CD4-positive, alpha-beta T cell (primary cell): ENCODE results near the gene SH3BP5. TPM values are rescaled to one million over a fixed set of nuclear protein-coding genes. Genes with fewer than 3 reads are reported as not detected.
A peak's percentile ranks its signal among the peaks of the same experiment; 100 is the strongest.

Experiments used
- ATAC-seq: fragments of 200-7000 bp; cut with Tn5 transposase; one replicate; pipeline ENCODE4 v1.10.0; 2022; ENCODE audit warnings: mild to moderate bottlenecking; ENCODE audit not compliant: poor library complexity
- CTCF ChIA-PET: fragments of 350-600 bp; sonication (Branson Sonifier 250); formaldehyde crosslinking; loops from one replicate; lab custom pipeline; 2021; ENCODE audit warnings: antibody characterized with exemption, inconsistent platforms; lab: Charles Lee
- POLR2A ChIA-PET: fragments of 350-600 bp; sonication (Branson Sonifier 250); formaldehyde crosslinking; loops from one replicate; lab custom pipeline; 2021; ENCODE audit warnings: antibody characterized with exemption, inconsistent platforms; lab: Charles Lee
- DNase-seq, 14 experiments: peaks; one replicate each; pipeline ENCODE4 v3.0.0-alpha.2; 2013 to 2020; ENCODE audit warnings: mixed read lengths in 2 of 14
- H3K27ac ChIP-seq, 2 donors: one replicate each; pipeline versions ENCODE4 v1.5.1 to v1.7.0; 2013; ENCODE audit warnings: low read length in 2 of 2, low read depth in 1 of 2, mild to moderate bottlenecking in 1 of 2
- H3K27me3 ChIP-seq, 2 experiments: 1 replicate in 1 of 2; 2 replicates in 1 of 2; pipeline versions ENCODE4 v1.6.1 to v1.7.0; 2013; ENCODE audit warnings: low read length in 2 of 2, control low read depth in 1 of 2, mild to moderate bottlenecking in 1 of 2, moderate library complexity in 1 of 2; ENCODE audit not compliant: insufficient read depth in 2 of 2, control insufficient read depth in 1 of 2
- H3K36me3 ChIP-seq: one replicate; pipeline ENCODE4 v1.6.1; 2013; ENCODE audit warnings: low read length, control low read depth; ENCODE audit not compliant: insufficient read depth
- H3K4me1 ChIP-seq: one replicate; pipeline ENCODE4 v1.6.1; 2013; ENCODE audit warnings: low read length, control low read depth; ENCODE audit not compliant: insufficient read depth
- H3K4me3 ChIP-seq: one replicate; pipeline ENCODE4 v1.5.1; 2013; ENCODE audit warnings: mild to moderate bottlenecking, low read length, moderate library complexity
- H3K9me3 ChIP-seq, 2 experiments: 1 replicate in 1 of 2; 2 replicates in 1 of 2; pipeline versions ENCODE4 v1.6.1 to v1.7.0; 2013; ENCODE audit warnings: low read length in 2 of 2, mild to moderate bottlenecking in 2 of 2, control low read depth in 1 of 2, moderate library complexity in 1 of 2; ENCODE audit not compliant: control insufficient read depth in 1 of 2, insufficient read depth in 1 of 2
- H3K27ac Mint-ChIP-seq: one replicate; pipeline ENCODE4 v1.8.0; 2020; ENCODE audit warnings: mixed read lengths
- H3K27me3 Mint-ChIP-seq: one replicate; pipeline ENCODE4 v1.8.0; 2021; ENCODE audit warnings: mixed read lengths
- H3K36me3 Mint-ChIP-seq: one replicate; pipeline ENCODE4 v1.8.0; 2021; ENCODE audit warnings: low read depth, mixed read lengths
- H3K4me1 Mint-ChIP-seq: one replicate; pipeline ENCODE4 v1.8.0; 2021; ENCODE audit warnings: low read depth, mixed read lengths
- H3K4me3 Mint-ChIP-seq: one replicate; pipeline ENCODE4 v1.8.0; 2020; ENCODE audit warnings: mild to moderate bottlenecking, mixed read lengths
- H3K9me3 Mint-ChIP-seq: one replicate; pipeline ENCODE4 v1.8.0; 2020; ENCODE audit warnings: mixed read lengths
- intact Hi-C, 2 experiments: fragments of 100-400 bp; cut with DNase I in 1 of 2; cut with micrococcal nuclease in 1 of 2; formaldehyde crosslinking; loops; one replicate each; pipeline versions ENCODE4 v1.15.1 to v1.9.0; 2023 to 2025; cut with DNase I, micrococcal nuclease
- total RNA-seq, 174 experiments: library from RNA in 2 of 174; stranded (reverse) in 2 of 174; gene quantifications; one replicate each; pipeline ENCODE4 v1.2.3 and lab custom pipeline; 2021 to 2026
- TF ChIP-seq, protein P1 (sequence below): fragments of 200-600 bp; IDR thresholded peaks from one replicate; pipeline ENCODE4 v1.8.0; 2022; ENCODE audit warnings: antibody characterized with exemption, mild to moderate bottlenecking

Gene SH3BP5
- total RNA-seq, 2 experiments from 2014 or later: 16.8 to 17.7 TPM

- no peak overlapping the region for H3K4me3 Mint-ChIP-seq
- TF ChIP-seq, protein P1, sequence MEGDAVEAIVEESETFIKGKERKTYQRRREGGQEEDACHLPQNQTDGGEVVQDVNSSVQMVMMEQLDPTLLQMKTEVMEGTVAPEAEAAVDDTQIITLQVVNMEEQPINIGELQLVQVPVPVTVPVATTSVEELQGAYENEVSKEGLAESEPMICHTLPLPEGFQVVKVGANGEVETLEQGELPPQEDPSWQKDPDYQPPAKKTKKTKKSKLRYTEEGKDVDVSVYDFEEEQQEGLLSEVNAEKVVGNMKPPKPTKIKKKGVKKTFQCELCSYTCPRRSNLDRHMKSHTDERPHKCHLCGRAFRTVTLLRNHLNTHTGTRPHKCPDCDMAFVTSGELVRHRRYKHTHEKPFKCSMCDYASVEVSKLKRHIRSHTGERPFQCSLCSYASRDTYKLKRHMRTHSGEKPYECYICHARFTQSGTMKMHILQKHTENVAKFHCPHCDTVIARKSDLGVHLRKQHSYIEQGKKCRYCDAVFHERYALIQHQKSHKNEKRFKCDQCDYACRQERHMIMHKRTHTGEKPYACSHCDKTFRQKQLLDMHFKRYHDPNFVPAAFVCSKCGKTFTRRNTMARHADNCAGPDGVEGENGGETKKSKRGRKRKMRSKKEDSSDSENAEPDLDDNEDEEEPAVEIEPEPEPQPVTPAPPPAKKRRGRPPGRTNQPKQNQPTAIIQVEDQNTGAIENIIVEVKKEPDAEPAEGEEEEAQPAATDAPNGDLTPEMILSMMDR: no peak
- no peak overlapping the region for H3K4me3 ChIP-seq
- peaks cover 26% of the 10 kb centered on the region for H3K36me3 ChIP-seq
- H3K4me1 Mint-ChIP-seq: peaks cover 82% of the 10 kb centered on the region
- intact Hi-C loops: loop anchor here in 1 of 2 experiments (2.0 kb wide), 1 partner anchor 49 kb away; no protein-coding TSS in a partner anchor
- DNase-seq (no peak), ATAC-seq (no peak)
- peaks cover 42% of the 10 kb centered on the region for H3K36me3 Mint-ChIP-seq
- H3K27me3 Mint-ChIP-seq: no peaks in the 10 kb centered on the region
- peaks cover 79% of the 10 kb centered on the region for H3K4me1 ChIP-seq
- H3K27ac ChIP-seq: no peak overlapping the region
- H3K9me3 Mint-ChIP-seq: no peaks in the 10 kb centered on the region
- POLR2A ChIA-PET: interaction anchor here (0.7 to 2.7 kb wide), 9 partner anchors 9 to 280 kb away, joined by 3 to 19 read pairs (median 5); partner anchors contain the start of genes BTD and SH3BP5
- no peaks in the 10 kb centered on the region for H3K27me3 ChIP-seq
- H3K9me3 ChIP-seq: no peaks in the 10 kb centered on the region
- peak overlapping the region; percentile 77 for H3K27ac Mint-ChIP-seq
- CTCF ChIA-PET: interaction anchor here (0.8 to 1.9 kb wide), 7 partner anchors 8 to 118 kb away, joined by 3 to 16 read pairs (median 4); partner anchors contain the start of gene SH3BP5
These were observed 11.0 kb downstream of the SH3BP5 start for GRCh38 chr3:15321349-15321748.

- no peaks in the 10 kb centered on the region for H3K27me3 Mint-ChIP-seq
- H3K4me1 Mint-ChIP-seq: peaks cover 75% of the 10 kb centered on the region
- intact Hi-C loops: no loop called here
These were observed 12.8 kb downstream of the SH3BP5 start for GRCh38 chr3:15319575-15319974.

GRCh38 chr3:15319136-15319535, 13.2 kb downstream of the SH3BP5 start:
- Histone ChIP-seq H3K4me3 (no peak overlapping the region), H3K4me1 (peaks cover 73% of the 10 kb centered on the region), H3K36me3 (peaks cover 13% of the 10 kb centered on the region), H3K9me3 (no peaks in the 10 kb centered on the region), H3K27ac (no peak overlapping the region), H3K27me3 (no peaks in the 10 kb centered on the region)
- peaks cover 22% of the 10 kb centered on the region for H3K36me3 Mint-ChIP-seq
- H3K27ac Mint-ChIP-seq: peak overlapping the region; percentile 77
- no peak overlapping the region for H3K4me3 Mint-ChIP-seq
- ChIA-PET POLR2A (interaction anchor here (2.7 kb wide), 1 partner anchor 28 kb away, joined by 13 read pairs; no protein-coding TSS in a partner anchor), CTCF (interaction anchor here (1.7 to 2.9 kb wide), 2 partner anchors 13 to 51 kb away, joined by 5 to 12 read pairs; partner anchors contain the start of gene SH3BP5)
- DNase-seq: no peak
- no peaks in the 10 kb centered on the region for H3K27me3 Mint-ChIP-seq
- ATAC-seq: no peak
- H3K9me3 Mint-ChIP-seq: no peaks in the 10 kb centered on the region
- H3K4me1 Mint-ChIP-seq: peaks cover 75% of the 10 kb centered on the region
- TF ChIP-seq, protein P1: no peak
- intact Hi-C loops: no loop called here

More at GRCh38 chr3:15319575-15319974, 12.8 kb downstream of the SH3BP5 start:
- H3K27ac Mint-ChIP-seq: peak overlapping the region; percentile 77
- H3K36me3 Mint-ChIP-seq: peaks cover 25% of the 10 kb centered on the region
- ATAC-seq (no peak), DNase-seq (no peak)
- Histone ChIP-seq H3K9me3 (no peaks in the 10 kb centered on the region), H3K27me3 (no peaks in the 10 kb centered on the region), H3K36me3 (peaks cover 15% of the 10 kb centered on the region), H3K27ac (no peak overlapping the region), H3K4me3 (no peak overlapping the region), H3K4me1 (peaks cover 73% of the 10 kb centered on the region)
- H3K9me3 Mint-ChIP-seq: no peaks in the 10 kb centered on the region
- POLR2A ChIA-PET: interaction anchor here (0.7 to 2.7 kb wide), 10 partner anchors 9 to 1844 kb away, joined by 3 to 19 read pairs (median 4); partner anchors contain the start of genes CAPN7, RBSN and SH3BP5
- TF ChIP-seq, protein P1: no peak
- CTCF ChIA-PET: interaction anchor here (1.6 to 1.9 kb wide), 5 partner anchors 9 to 86 kb away, joined by 4 to 16 read pairs (median 5); partner anchors contain the start of gene SH3BP5
- H3K4me3 Mint-ChIP-seq: peak overlapping the region; percentile 43
